M059J (cell line): ENCODE results near the gene ASB13. TPM values are rescaled to one million over a fixed set of nuclear protein-coding genes. Genes with fewer than 3 reads are reported as not detected.

Experiments
- DNase-seq: peaks from one replicate; pipeline ENCODE4 v3.0.0-alpha.2; 2012; ENCODE audit warnings: low read depth
- total RNA-seq: library from RNA; depleted of rRNA; stranded (reverse); fragments of >200 nt; shearing (Covaris generic); gene quantifications from 2 replicates; pipeline ENCODE4 v1.2.3, GENCODE V29; 2014

The ASB13 gene
- total RNA-seq, 1 experiment from 2014 or later = 8.4 TPM

- DNase-seq = no peak
Observed at GRCh38 chr10:5647507-5648240, 18.7 kb downstream of the ASB13 start.

GRCh38 chr10:5645944-5646617 is 20.3 kb downstream of the ASB13 start:
- no peak for DNase-seq

- DNase-seq = no peak
Observed at GRCh38 chr10:5645375-5645774, 21.0 kb downstream of the ASB13 start.

GRCh38 chr10:5644930-5645329 is 21.5 kb downstream of the ASB13 start:
- DNase-seq = no peak

GRCh38 chr10:5643346-5644067 is 22.9 kb downstream of the ASB13 start:
- DNase-seq = no peak

GRCh38 chr10:5641501-5641900 is 24.9 kb downstream of the ASB13 start:
- DNase-seq = no peak

GRCh38 chr10:5640501-5640900 is 25.9 kb downstream of the ASB13 start:
- no peak for DNase-seq

GRCh38 chr10:5640036-5640435 is 26.4 kb downstream of the ASB13 start:
- no peak for DNase-seq

- no peak for DNase-seq
Observed at GRCh38 chr10:5639066-5639465, 27.3 kb downstream of the ASB13 start.

- no peak for DNase-seq
Observed at GRCh38 chr10:5638494-5638893, 27.9 kb downstream of the ASB13 start.

- DNase-seq = no peak
Observed at GRCh38 chr10:5634918-5635317, 31.5 kb downstream of the ASB13 start.

- DNase-seq = no peak
Observed at GRCh38 chr10:5633166-5633749, 33.1 kb downstream of the ASB13 start.

- DNase-seq = peak; percentile 56
Observed at GRCh38 chr10:5632446-5632845, 33.9 kb downstream of the ASB13 start.

- no peak for DNase-seq
Observed at GRCh38 chr10:5631936-5632335, 34.5 kb downstream of the ASB13 start.

- DNase-seq = no peak
Observed at GRCh38 chr10:5630112-5630436, 36.3 kb downstream of the ASB13 start.

GRCh38 chr10:5629303-5630111 is 36.9 kb downstream of the ASB13 start:
- peak; percentile 50 for DNase-seq

- DNase-seq = peak; percentile 68
Observed at GRCh38 chr10:5628451-5629302, 37.7 kb downstream of the ASB13 start.

- no peak for DNase-seq
Observed at GRCh38 chr10:5627486-5628044, 38.8 kb downstream of the ASB13 start.

- DNase-seq = peak; percentile 47
Observed at GRCh38 chr10:5625992-5626777, 40.2 kb downstream of the ASB13 start.

GRCh38 chr10:5624701-5625100 is 41.7 kb downstream of the ASB13 start:
- no peak for DNase-seq
